Measurements from ENCODE around the gene TSPEAR. TPM values are rescaled to one million over a fixed set of nuclear protein-coding genes. Genes with fewer than 3 reads are reported as not detected.
"Not testable (repeated sequence)": the region's sequence is repeated elsewhere in the genome, so short reads cannot be mapped to it uniquely, and the experiment has no call there.

Gene TSPEAR
- total RNA-seq, 2 experiments from 2014 or later = not detected

- CTCF ChIA-PET = no interaction called here
- TF ChIP-seq, protein P1, sequence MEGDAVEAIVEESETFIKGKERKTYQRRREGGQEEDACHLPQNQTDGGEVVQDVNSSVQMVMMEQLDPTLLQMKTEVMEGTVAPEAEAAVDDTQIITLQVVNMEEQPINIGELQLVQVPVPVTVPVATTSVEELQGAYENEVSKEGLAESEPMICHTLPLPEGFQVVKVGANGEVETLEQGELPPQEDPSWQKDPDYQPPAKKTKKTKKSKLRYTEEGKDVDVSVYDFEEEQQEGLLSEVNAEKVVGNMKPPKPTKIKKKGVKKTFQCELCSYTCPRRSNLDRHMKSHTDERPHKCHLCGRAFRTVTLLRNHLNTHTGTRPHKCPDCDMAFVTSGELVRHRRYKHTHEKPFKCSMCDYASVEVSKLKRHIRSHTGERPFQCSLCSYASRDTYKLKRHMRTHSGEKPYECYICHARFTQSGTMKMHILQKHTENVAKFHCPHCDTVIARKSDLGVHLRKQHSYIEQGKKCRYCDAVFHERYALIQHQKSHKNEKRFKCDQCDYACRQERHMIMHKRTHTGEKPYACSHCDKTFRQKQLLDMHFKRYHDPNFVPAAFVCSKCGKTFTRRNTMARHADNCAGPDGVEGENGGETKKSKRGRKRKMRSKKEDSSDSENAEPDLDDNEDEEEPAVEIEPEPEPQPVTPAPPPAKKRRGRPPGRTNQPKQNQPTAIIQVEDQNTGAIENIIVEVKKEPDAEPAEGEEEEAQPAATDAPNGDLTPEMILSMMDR (IDR thresholded peaks at IDR 0.05) = no peak
- peaks cover 28% of the 10 kb centered on the region for H3K4me1 Mint-ChIP-seq (ENCODE audit: low read depth)
Observed at GRCh38 chr21:44551340-44551961, 159.9 kb downstream of the TSPEAR start, which contains the start of gene KRTAP10-2. Gene KRTAP10-2, minus strand, starts transcription at chr21:44551505. Its CDS starts 47 bp downstream, at chr21:44551458.

DNA sequence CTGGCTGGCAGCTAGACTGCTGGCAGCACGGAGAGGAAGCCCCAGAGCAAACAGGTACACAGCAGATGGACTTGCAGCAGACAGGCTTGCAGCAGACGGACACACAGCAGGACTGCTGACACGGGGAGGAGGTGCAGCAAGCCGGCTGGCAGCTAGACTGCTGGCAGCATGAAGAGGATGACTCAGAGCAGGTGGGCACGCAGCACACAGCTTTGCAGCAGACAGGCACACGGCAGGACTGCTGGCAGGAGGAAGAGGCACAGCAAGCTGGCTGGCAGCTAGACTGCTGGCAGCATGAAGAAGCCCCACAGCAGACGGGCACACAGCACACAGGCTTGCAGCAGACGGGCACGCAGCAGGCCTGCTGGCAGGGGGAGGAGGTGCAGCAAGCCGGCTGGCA is 160.6 kb downstream of the TSPEAR start:
- H3K4me1 Mint-ChIP-seq (ENCODE audit: low read depth) = peaks cover 28% of the 10 kb centered on the region
- H3K27me3 Mint-ChIP-seq = no peaks in the 10 kb centered on the region

More at GRCh38 chr21:44551340-44551961, 159.9 kb downstream of the TSPEAR start, which contains the start of gene KRTAP10-2:
- DNase-seq (no peak), ATAC-seq (no peak)
- H3K9me3 Mint-ChIP-seq = peaks cover 18% of the 10 kb centered on the region
- H3K27ac Mint-ChIP-seq = no peak within 1 kb of the TSS
- H3K36me3 Mint-ChIP-seq (ENCODE audit: low read depth) = peaks cover 13% of the 10 kb centered on the region
- intact Hi-C loops (cut with micrococcal nuclease) = no loop called here
- POLR2A ChIA-PET = no interaction called here
- no peaks in the 10 kb centered on the region for H3K27me3 Mint-ChIP-seq
- no peak within 1 kb of the TSS for H3K4me3 Mint-ChIP-seq

GRCh38 chr21:44550285-44550684 is 161.1 kb downstream of the TSPEAR start:
- H3K4me3 Mint-ChIP-seq; POLR2A ChIA-PET; ATAC-seq; H3K27me3 Mint-ChIP-seq; DNase-seq; H3K27ac Mint-ChIP-seq; intact Hi-C loops (cut with micrococcal nuclease); CTCF ChIA-PET: not testable (repeated sequence)
- H3K36me3 Mint-ChIP-seq (ENCODE audit: low read depth) = peaks cover 18% of the 10 kb centered on the region
- H3K4me1 Mint-ChIP-seq (ENCODE audit: low read depth) = peaks cover 28% of the 10 kb centered on the region
- H3K9me3 Mint-ChIP-seq = peaks cover 21% of the 10 kb centered on the region

More for the DNA sequence above, 160.6 kb downstream of the TSPEAR start:
- no peak for ATAC-seq
- intact Hi-C loops (cut with micrococcal nuclease) = no loop called here
- Mint-ChIP-seq H3K9me3 (peaks cover 18% of the 10 kb centered on the region), H3K4me3 (no peak overlapping the region), H3K36me3 (ENCODE audit: low read depth) (peaks cover 13% of the 10 kb centered on the region), H3K27ac (no peak overlapping the region)
- TF ChIP-seq, protein P1 (IDR thresholded peaks at IDR 0.05) = no peak
- CTCF ChIA-PET = no interaction called here
- POLR2A ChIA-PET = no interaction called here
- no peak for DNase-seq

GRCh38 chr21:44549525-44550211 is 161.7 kb downstream of the TSPEAR start:
- ChIA-PET POLR2A (no interaction called here), CTCF (no interaction called here)
- H3K27me3 Mint-ChIP-seq = no peaks in the 10 kb centered on the region

DNA sequence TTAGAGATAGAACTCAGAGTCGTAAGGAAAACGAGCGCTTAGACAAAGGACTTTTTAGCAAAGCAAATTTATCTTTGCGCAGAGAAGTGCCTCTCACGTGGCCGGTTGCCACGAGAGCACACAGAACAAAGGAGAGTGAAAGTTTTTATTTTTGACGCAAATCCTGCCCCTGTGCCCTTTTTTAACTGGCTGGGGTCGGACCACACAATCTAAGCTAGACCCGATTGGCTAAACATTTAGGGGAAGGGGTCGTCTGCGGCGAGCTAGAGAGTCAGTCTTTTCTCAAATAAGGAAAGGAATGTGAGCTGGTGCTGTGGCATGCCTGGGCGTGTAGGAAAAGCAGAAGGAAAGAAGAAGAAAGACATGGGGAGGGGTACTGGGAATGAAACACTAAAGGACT is 162.4 kb downstream of the TSPEAR start:
- peaks cover 19% of the 10 kb centered on the region for H3K36me3 Mint-ChIP-seq (ENCODE audit: low read depth)
- no peak overlapping the region for H3K27ac Mint-ChIP-seq
- peaks cover 28% of the 10 kb centered on the region for H3K4me1 Mint-ChIP-seq (ENCODE audit: low read depth)
- H3K27me3 Mint-ChIP-seq = no peaks in the 10 kb centered on the region
- H3K9me3 Mint-ChIP-seq = peaks cover 22% of the 10 kb centered on the region
- TF ChIP-seq, protein P1 (IDR thresholded peaks at IDR 0.05) = no peak
- intact Hi-C loops (cut with micrococcal nuclease) = no loop called here
- POLR2A ChIA-PET = no interaction called here
- CTCF ChIA-PET = no interaction called here
- no peak for DNase-seq
- no peak for ATAC-seq
- no peak overlapping the region for H3K4me3 Mint-ChIP-seq

More at GRCh38 chr21:44549525-44550211, 161.7 kb downstream of the TSPEAR start:
- ATAC-seq (no peak), DNase-seq (no peak)
- intact Hi-C loops (cut with micrococcal nuclease) = no loop called here
- H3K4me3 Mint-ChIP-seq = no peak overlapping the region
- TF ChIP-seq, protein P1 (IDR thresholded peaks at IDR 0.05) = no peak
- no peak overlapping the region for H3K27ac Mint-ChIP-seq
- peaks cover 22% of the 10 kb centered on the region for H3K9me3 Mint-ChIP-seq
- peaks cover 19% of the 10 kb centered on the region for H3K36me3 Mint-ChIP-seq (ENCODE audit: low read depth)
- peaks cover 28% of the 10 kb centered on the region for H3K4me1 Mint-ChIP-seq (ENCODE audit: low read depth)
